HG02973 (cell line): Measurements from ENCODE around the gene HBQ1.
"Not testable (repeated sequence)": the region's sequence is repeated elsewhere in the genome, so short reads cannot be mapped to it uniquely, and the experiment has no call there.

Source experiments
- ATAC-seq: cut with Tn5 transposase; IDR thresholded peaks from one replicate; pipeline ENCODE4 v1.9.1; 2021; ENCODE audit warnings: moderate library complexity; ENCODE audit not compliant: unreplicated experiment

Gene HBQ1

DNA sequence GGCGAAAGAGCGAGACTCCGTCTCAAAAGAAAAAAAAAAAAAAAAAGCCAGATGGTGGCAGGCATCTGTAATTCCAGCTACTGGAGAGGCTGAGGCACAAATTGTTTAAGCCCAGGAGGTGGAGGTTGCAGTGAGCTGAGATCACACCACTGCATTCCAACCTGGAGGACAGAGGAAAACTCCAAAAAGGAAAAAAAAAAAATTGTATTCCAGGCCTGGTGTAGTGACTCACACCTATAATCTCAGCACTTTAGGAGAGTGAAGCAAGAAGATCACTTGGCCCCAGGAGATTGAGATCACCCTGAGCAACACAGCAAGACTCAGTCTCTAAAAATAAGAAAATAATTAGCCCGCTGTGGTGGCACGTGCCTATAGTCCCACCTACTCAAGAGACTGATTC lies 20.1 kb downstream of the HBQ1 start:
- no peak for ATAC-seq

DNA sequence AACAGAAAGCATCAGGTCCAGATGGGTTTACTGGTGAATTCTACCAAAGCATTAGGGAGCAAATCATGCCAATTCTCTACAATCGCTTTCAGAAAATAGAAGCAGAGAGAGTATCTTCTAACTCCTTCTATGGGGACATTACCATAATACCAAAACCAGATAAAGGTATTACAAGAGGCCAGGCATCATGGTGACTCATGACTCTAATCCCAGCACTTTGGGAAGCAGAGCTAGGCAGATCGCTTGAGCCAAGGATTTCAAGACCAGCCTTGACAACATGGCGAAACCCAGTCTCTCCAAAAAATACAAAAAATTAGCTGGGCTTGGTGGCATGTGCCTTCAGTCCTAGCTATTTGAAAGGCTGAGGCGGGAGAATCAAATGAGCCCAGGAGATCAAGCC lies 23.0 kb downstream of the HBQ1 start:
- no peak for ATAC-seq

DNA sequence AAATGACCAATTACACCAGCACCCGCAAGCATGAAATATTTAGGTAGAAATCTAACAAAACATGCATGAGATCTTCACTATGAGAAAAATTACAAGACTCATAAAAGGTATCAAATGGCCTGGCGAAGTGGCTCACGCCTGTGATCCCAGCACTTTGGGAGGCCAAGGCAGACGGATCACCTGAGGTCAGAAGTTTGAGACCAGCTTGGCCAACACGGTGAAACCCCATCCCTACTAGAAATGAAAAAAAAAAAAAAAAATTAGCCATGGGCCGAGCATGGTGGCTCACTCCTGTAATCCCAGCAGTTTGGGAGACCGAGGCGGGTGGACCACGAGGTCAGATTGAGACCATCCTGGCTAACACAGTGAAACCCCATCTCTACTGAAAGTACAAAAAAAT lies 23.8 kb downstream of the HBQ1 start:
- ATAC-seq = not testable (repeated sequence)

DNA sequence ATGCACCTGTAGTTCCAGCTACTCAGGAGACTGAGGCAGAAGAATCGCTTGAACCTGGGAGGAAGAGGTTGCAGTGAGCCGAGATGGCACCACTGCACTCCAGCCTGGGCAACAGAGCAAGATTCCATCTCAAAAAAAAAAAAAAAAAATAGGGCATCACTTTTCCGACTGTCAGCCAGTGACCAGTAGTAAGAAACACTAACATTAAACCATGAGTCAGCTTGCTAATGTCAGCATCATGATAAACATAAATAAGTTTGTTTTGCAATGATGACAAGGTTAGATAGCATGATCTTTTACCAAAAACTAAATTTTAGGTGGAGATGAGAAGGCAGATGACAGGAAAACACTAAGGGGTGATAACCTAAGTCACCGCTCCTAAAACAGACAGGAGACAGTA lies 29.1 kb downstream of the HBQ1 start:
- not testable (repeated sequence) for ATAC-seq

DNA sequence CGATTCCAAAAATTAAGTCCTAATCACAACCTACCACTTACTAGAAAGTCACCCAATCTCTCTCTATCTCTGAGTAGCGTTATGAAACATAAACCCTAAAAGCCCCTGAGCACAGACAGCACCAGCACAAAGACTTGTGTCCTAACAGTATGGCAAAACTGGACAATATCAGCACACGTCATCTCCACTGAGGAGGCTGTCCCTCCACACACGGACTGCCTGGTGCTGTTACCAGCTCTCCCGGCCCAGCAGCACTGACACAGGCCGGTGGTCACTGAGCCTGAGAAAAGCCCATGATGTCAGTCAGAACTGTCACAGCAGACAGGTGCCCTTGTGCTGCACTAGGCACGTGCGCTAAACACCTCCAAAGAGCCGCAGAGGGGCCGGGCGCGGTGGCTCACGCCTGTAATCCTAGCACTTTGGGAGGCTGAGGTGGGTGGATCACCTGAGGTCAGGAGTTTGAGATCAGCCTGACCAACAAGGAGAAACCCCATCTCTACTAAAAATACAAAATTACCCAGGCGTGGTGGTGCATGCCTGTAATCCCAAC lies 31.4 kb downstream of the HBQ1 start:
- not testable (repeated sequence) for ATAC-seq

DNA sequence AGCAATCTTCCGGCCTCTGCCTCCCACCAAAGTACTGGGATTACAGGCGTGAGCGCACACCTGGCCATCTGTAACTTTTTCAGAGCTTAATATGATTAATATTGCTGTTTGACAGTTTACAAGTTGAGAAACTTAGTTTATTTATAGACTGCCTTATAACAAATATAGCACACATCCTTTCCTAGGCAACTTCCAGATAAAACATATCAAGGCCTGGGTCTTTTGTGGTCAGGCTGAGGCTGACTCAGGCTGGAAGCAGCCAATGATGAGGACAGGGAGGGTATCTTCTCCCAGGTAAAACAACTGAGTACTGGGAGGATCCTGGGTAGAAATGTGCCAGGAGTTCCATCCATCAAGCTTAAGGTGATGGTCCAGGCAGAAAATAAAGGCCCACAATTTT lies 32.7 kb downstream of the HBQ1 start:
- ATAC-seq = no peak

DNA sequence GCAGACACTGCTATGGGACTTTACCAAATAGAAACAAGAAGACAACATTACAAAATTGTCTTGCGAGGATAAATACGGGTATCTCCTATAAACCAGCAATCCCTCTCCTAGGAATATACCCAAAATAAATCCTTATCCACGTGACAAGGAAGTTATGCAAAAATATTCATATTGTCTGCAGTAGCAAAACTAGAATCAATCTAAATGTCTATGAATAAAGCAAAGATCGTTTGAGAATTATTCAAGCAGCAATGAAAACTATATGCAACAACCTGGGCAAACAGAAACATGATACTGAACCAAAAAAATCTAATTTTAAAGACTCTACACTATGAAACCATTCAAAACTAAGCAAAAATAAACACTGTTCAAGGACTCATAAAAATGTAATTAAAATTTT lies 39.8 kb downstream of the HBQ1 start:
- no peak for ATAC-seq

DNA sequence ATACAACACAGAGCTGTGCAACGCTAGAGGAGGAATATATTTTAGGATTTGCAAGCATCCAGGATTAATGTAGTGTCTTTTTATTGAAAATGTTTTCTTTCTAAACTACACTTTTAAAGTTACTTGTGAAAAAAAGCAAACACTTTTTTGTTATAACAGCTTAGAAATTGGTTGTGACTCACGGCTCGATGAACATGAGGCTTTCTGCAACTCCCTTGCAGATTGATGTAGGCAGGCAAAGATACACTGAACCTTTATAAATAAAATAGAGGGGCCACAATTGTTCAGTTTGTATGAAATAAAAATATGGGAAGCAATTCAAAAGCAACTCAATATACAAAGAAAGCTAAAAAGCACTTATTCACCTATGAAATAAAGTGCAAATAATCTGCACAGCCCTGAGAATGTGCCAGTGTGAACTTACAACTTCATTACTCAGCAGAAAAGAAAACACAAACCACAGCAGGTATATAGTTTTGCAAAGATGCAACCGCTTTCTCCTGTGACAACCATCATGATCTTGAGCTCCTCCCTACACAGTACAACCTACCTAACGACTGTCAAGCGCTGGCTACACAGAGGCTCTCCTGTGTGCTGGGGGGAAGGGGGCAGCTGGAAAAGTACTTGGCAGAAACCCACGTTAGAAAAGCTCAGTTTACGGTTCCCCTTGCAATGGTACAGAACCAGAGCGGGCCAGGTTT lies 48.0 kb downstream of the HBQ1 start:
- ATAC-seq = no peak

DNA sequence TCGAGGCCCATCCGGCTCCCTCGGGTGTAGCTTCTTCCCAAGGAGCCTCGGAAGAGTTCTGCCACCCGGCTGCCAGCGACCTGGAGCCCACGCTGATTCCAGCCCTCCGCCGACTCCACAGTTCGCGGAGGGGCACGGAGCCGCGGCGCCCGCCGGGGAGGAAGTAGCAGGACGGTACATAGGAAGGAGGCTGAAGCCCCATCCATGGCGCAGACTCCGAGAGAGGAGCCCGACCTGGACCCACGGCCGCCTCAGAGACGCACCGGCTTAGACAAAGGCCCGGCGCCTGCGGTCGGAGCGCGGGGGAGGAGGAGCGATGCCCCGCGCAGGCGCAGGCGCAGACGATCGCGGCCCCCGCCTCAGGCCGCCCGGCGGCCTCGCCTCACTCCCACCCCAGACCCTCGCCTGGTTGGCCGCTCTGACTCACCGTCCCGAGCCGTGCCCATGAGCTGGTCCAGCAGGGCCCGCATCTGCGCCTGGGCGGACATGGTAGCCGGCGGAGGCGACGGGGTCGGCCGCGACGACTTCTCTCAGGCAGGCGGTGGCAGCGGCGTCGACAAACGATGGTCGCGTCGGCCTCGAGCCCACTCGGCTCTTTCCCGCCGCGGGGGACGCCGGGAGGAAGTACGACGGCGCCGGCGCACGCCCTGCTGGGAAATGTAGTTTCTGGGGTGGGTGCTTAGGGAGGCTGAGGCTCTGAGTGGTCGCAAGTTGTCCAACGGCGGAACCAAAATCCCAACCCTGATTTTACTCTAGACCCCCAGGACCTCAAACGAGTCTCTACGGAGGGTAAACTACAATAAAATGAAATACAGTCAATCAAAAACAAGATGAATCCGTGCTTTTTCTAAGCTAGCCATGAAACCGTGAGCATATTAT lies 48.8 kb downstream of the HBQ1 start, which contains the start of gene LUC7L:
TSS of gene LUC7L (minus strand) at position 598 of the 879 bp plus-strand sequence. CDS start at position 488, 110 bp downstream.
- peak; percentile 73 for ATAC-seq

DNA sequence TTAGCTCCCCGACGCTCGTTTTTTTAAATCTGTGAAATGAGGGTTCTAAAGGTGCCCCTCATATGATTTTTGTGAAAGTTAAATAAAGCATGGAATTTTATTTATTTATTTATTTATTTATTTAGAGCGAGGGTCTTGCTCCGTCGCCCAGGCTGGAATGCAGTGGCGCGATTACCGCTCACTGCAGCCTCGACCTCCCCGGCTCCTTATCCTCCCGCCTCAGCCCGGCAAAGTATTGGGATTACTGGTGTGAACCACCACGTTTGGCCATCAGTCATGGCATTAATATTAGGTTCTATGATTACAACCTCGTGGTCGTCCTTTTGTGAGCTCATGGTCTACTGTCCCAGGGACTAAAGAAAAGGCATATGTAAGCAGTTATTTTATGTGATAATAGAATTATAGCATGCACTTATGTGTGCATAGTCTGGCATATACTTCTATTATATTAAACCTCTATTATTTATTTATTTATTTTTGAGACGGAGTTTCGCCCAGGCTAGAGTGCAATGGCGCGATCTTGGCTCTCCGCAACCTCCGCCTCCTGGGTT lies 49.5 kb downstream of the HBQ1 start:
- no peak for ATAC-seq

DNA sequence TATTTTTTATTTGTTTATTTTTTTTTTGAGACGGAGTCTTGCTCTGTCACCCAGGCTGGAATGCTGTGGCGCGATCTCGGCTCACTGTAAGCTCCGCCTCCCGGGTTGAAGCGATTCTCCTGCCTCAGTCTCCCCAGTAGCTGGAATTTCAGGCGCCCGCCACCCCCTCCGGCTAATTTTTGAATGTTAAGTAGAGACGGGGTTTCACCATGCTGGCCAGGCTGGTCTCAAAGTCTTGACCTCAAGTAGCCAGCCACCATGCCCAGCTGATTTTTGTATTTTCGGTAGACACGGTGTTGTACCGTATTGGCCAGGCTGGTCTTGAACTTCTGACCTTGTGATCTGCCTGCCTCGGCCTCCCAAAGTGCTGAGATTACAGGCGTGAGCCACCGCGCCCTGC lies 50.1 kb downstream of the HBQ1 start:
- not testable (repeated sequence) for ATAC-seq
